ENCODE data around the gene DRGX.

DRGX gene
- 0 reads per million in 3 donors for total RNA-seq

DNA sequence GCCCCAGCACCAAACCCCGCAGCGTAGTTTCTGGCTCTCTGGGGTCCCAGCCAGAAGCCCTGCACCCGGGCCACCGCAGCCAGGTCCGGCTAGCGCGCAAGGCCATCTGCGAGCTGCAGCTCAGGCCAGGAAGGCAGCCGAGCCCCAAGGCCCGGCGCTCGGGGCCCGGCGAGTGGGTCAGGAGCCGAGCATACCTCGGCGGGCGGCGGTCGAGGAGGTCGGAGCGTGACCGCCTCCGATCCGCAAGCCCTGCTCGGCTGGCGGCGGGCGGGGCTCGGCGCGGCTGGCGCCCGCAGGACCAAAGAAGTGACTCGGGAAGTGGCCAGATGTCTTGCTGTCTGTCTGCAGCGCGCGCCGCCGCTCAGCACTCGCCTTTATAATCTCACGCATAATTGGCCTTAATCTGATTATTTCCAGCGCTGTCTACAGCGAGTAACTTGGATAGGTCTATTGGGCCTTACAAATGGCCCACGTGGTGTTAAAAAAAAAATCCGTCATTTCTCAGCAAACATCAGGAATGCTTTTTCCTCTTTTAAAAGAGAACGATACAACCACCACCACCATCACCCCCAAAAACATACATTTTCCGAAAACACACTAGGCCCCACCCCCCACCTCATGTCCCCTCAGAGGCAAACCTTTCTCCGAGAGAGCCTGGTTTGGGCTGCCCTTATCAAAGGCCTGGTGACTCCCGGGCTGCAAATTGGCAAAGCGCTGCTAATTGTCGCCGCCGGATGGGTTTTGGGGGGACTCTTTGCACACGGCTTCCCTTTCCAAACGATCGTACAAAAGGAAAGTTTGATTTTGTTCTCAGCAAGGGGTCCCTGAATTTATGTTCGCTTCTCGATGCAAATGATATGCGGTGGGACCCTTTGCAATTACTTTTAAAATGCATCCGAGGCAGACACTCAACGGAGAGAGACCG lies at the start of gene DRGX:
Gene DRGX, minus strand, starts transcription at position 349 of the 925 bp plus-strand sequence. CDS start 649 bp downstream, outside the sequence.
- H3K4me3 ChIP-seq (ENCODE audit: insufficient read depth, low read depth, low read length, poor library complexity, severe bottlenecking): no peak within 1 kb of the TSS
- no peaks in the 10 kb centered on the region for H3K36me3 ChIP-seq (ENCODE audit: control insufficient read depth, insufficient read depth, low read length)
- H3K9me3 ChIP-seq (ENCODE audit: control insufficient read depth, low read length): no peaks in the 10 kb centered on the region
- no peak for DNase-seq
- H3K27ac ChIP-seq (ENCODE audit: insufficient read depth, low read length, poor library complexity, severe bottlenecking): no peak within 1 kb of the TSS
- peaks cover 16% of the 10 kb centered on the region for H3K4me1 ChIP-seq (ENCODE audit: control insufficient read depth, insufficient read depth, low read length, poor library complexity, severe bottlenecking)
- peaks cover 48% of the 10 kb centered on the region for H3K27me3 ChIP-seq (replicated peaks; ENCODE audit: control insufficient read depth, insufficient read depth, low read length, poor library complexity, severe bottlenecking)

DNA sequence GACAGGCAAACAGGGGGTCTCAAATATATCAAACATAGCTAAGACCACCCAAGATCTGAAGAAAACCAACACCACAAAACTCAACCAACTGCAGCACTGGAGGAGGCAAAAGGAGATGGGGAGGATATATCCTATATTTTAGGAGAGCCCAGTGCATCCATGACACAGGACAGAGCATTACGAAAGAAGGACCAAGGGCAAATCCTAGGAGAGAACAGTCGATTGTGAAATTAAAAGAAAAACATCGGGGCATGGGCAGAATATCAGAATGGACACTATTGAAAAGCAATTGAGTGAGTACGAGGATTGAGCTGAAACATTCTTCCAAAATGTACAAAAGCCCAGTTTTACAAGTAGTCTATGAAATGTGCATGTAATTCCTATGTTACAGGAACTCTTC lies 48.5 kb upstream of the DRGX start:
- DNase-seq: no peak
- H3K4me1 ChIP-seq (ENCODE audit: control insufficient read depth, insufficient read depth, low read length, poor library complexity, severe bottlenecking): no peaks in the 10 kb centered on the region
- H3K36me3 ChIP-seq (ENCODE audit: control insufficient read depth, insufficient read depth, low read length): no peaks in the 10 kb centered on the region
- no peak overlapping the region for H3K4me3 ChIP-seq (ENCODE audit: insufficient read depth, low read depth, low read length, poor library complexity, severe bottlenecking)
- H3K27ac ChIP-seq (ENCODE audit: insufficient read depth, low read length, poor library complexity, severe bottlenecking): no peak overlapping the region
- H3K27me3 ChIP-seq (replicated peaks; ENCODE audit: control insufficient read depth, insufficient read depth, low read length, poor library complexity, severe bottlenecking): no peaks in the 10 kb centered on the region
- H3K9me3 ChIP-seq (ENCODE audit: control insufficient read depth, low read length): no peaks in the 10 kb centered on the region

DNA sequence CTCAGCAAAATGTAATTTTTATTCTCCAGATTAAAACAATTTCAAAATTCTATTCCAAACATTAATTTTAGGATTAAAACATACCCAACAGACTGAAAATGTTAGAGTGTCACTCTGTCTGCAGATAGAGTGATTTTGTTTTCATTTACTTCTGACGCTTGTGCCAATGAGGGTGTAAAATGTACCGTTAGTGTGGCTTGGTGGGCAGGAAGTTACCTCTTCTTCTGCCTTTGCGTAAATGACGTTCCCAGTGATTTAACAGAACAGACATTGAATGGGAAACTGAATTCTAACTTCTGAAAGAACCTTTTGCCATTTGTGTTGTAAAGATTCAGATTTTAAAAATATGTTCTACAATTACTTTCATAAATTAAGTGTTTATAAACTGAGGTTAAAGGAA lies 47.0 kb upstream of the DRGX start:
- H3K4me1 ChIP-seq (ENCODE audit: control insufficient read depth, insufficient read depth, low read length, poor library complexity, severe bottlenecking): no peaks in the 10 kb centered on the region
- no peaks in the 10 kb centered on the region for H3K27me3 ChIP-seq (replicated peaks; ENCODE audit: control insufficient read depth, insufficient read depth, low read length, poor library complexity, severe bottlenecking)
- DNase-seq: no peak
- no peaks in the 10 kb centered on the region for H3K9me3 ChIP-seq (ENCODE audit: control insufficient read depth, low read length)
- no peaks in the 10 kb centered on the region for H3K36me3 ChIP-seq (ENCODE audit: control insufficient read depth, insufficient read depth, low read length)
- H3K27ac ChIP-seq (ENCODE audit: insufficient read depth, low read length, poor library complexity, severe bottlenecking): no peak overlapping the region
- no peak overlapping the region for H3K4me3 ChIP-seq (ENCODE audit: insufficient read depth, low read depth, low read length, poor library complexity, severe bottlenecking)

DNA sequence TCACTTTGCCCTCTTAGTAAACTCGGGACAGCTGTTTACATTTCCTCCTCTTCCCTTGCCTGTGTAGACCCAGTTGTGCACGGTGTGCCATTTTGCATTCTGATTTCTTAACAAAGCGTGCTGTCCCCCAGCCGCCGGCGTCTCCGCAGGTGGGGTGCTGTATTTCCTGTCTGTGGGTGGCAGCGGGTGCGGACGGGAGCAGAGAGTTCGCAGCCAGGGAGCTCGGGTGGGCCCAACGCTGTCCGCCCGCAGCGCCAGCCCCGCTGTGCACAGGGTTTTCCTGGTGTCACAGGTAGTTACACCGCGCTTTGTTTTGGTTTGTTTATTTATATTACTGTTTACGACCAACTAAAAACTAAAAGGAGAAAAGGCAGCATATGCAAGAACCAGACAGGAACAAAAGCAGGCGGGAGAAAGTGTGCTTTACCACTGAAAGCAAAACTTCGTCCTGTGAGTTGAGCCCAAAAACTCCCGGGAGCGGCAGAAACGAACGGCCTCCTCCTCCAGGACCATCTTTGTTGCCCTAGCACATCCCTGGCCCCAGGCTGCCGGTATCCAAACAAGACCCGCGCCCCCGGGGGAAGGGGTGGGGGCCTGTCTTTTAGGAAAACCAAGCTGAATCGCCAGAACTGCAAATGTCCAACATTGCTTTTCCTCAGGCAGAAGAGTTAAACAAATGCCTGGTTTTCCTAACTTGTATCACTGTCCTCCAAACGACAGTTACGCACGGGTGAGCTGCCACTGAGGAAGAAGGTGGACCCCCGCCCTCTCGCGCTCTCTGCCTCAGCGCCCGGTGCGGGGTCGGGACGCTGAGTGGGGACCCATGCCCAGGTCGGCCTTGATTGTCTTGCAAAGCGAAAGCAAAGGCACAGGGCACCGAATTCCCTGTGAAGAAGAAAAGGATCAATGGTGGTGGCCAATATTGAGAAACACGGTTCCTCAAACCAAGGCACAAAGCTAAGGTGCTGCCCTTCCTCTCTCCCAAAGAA lies 45.9 kb upstream of the DRGX start:
- Histone ChIP-seq H3K4me1 (ENCODE audit: control insufficient read depth, insufficient read depth, low read length, poor library complexity, severe bottlenecking) (no peaks in the 10 kb centered on the region), H3K9me3 (ENCODE audit: control insufficient read depth, low read length) (no peaks in the 10 kb centered on the region), H3K4me3 (ENCODE audit: insufficient read depth, low read depth, low read length, poor library complexity, severe bottlenecking) (no peak overlapping the region), H3K27ac (ENCODE audit: insufficient read depth, low read length, poor library complexity, severe bottlenecking) (no peak overlapping the region), H3K36me3 (ENCODE audit: control insufficient read depth, insufficient read depth, low read length) (no peaks in the 10 kb centered on the region), H3K27me3 (replicated peaks; ENCODE audit: control insufficient read depth, insufficient read depth, low read length, poor library complexity, severe bottlenecking) (no peaks in the 10 kb centered on the region)
- DNase-seq: no peak

DNA sequence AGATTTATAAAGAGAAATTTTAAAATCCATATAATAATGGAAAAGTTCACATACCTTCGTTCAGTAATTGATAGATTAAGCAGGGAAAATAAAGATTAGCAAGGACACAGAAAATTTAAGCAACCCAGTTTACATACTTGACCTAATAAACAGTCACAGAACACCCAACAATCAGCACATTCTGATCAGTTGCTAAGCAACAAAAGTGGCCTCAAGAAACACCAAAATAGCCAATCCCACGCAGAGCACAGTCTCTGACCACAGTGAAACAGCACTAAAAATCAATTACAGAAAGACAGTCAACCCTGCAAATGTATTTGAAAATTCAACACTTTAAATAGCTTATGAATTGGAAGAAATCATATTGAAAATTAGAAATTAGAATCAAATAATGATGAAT lies 39.3 kb upstream of the DRGX start:
- no peaks in the 10 kb centered on the region for H3K4me1 ChIP-seq (ENCODE audit: control insufficient read depth, insufficient read depth, low read length, poor library complexity, severe bottlenecking)
- no peak overlapping the region for H3K27ac ChIP-seq (ENCODE audit: insufficient read depth, low read length, poor library complexity, severe bottlenecking)
- no peak for DNase-seq
- no peaks in the 10 kb centered on the region for H3K36me3 ChIP-seq (ENCODE audit: control insufficient read depth, insufficient read depth, low read length)
- H3K9me3 ChIP-seq (ENCODE audit: control insufficient read depth, low read length): no peaks in the 10 kb centered on the region
- H3K4me3 ChIP-seq (ENCODE audit: insufficient read depth, low read depth, low read length, poor library complexity, severe bottlenecking): no peak overlapping the region
- H3K27me3 ChIP-seq (replicated peaks; ENCODE audit: control insufficient read depth, insufficient read depth, low read length, poor library complexity, severe bottlenecking): no peaks in the 10 kb centered on the region

GRCh38 chr10:49433069-49433468 lies 37.2 kb upstream of the DRGX start:
- Histone ChIP-seq H3K27me3 (replicated peaks; ENCODE audit: control insufficient read depth, insufficient read depth, low read length, poor library complexity, severe bottlenecking) (no peaks in the 10 kb centered on the region), H3K9me3 (ENCODE audit: control insufficient read depth, low read length) (no peaks in the 10 kb centered on the region), H3K27ac (ENCODE audit: insufficient read depth, low read length, poor library complexity, severe bottlenecking) (no peak overlapping the region), H3K4me1 (ENCODE audit: control insufficient read depth, insufficient read depth, low read length, poor library complexity, severe bottlenecking) (no peaks in the 10 kb centered on the region), H3K4me3 (ENCODE audit: insufficient read depth, low read depth, low read length, poor library complexity, severe bottlenecking) (no peak overlapping the region), H3K36me3 (ENCODE audit: control insufficient read depth, insufficient read depth, low read length) (no peaks in the 10 kb centered on the region)
- DNase-seq: no peak

DNA sequence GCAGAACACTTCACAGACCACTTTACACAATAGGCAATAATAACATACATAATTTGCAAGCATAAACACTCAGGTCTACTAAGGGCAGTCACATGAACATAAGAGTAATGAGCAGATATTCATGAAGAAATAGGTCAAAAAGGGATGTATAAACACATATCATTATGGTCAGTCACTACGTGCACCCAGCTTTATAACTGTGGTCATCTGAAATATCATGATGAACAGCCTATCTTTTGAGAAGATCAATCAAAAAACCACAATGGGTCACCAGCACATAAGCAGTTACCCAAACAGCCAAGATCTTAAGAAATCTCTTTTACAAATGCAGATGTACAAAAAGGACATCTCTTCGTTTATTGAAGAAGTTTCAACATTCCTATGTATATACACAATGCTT lies 35.5 kb upstream of the DRGX start:
- Histone ChIP-seq H3K9me3 (ENCODE audit: control insufficient read depth, low read length) (no peaks in the 10 kb centered on the region), H3K27me3 (replicated peaks; ENCODE audit: control insufficient read depth, insufficient read depth, low read length, poor library complexity, severe bottlenecking) (no peaks in the 10 kb centered on the region), H3K36me3 (ENCODE audit: control insufficient read depth, insufficient read depth, low read length) (no peaks in the 10 kb centered on the region), H3K27ac (ENCODE audit: insufficient read depth, low read length, poor library complexity, severe bottlenecking) (no peak overlapping the region), H3K4me1 (ENCODE audit: control insufficient read depth, insufficient read depth, low read length, poor library complexity, severe bottlenecking) (no peaks in the 10 kb centered on the region), H3K4me3 (ENCODE audit: insufficient read depth, low read depth, low read length, poor library complexity, severe bottlenecking) (no peak overlapping the region)
- no peak for DNase-seq

DNA sequence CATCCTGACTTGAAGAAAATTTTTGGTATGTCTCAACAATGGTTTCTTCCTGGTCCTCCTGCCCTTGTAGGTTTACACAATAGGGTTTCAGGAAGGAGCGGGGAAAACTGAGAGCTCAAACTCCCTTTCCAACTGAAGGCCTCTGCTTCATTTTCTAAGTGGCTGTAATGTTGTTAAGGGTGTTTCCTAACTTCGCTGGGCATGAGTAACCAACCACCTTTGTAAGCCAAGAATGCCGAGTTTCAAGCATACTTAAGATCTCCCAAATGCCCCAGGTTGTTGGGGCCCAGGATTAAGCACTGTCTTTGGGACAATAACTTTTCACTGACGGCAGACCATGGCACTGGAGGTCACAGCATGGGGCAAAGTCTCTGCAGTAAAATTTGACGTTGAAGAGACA lies 33.6 kb upstream of the DRGX start:
- Histone ChIP-seq H3K27me3 (replicated peaks; ENCODE audit: control insufficient read depth, insufficient read depth, low read length, poor library complexity, severe bottlenecking) (no peaks in the 10 kb centered on the region), H3K4me3 (ENCODE audit: insufficient read depth, low read depth, low read length, poor library complexity, severe bottlenecking) (no peak overlapping the region)
- no peak for DNase-seq

DNA sequence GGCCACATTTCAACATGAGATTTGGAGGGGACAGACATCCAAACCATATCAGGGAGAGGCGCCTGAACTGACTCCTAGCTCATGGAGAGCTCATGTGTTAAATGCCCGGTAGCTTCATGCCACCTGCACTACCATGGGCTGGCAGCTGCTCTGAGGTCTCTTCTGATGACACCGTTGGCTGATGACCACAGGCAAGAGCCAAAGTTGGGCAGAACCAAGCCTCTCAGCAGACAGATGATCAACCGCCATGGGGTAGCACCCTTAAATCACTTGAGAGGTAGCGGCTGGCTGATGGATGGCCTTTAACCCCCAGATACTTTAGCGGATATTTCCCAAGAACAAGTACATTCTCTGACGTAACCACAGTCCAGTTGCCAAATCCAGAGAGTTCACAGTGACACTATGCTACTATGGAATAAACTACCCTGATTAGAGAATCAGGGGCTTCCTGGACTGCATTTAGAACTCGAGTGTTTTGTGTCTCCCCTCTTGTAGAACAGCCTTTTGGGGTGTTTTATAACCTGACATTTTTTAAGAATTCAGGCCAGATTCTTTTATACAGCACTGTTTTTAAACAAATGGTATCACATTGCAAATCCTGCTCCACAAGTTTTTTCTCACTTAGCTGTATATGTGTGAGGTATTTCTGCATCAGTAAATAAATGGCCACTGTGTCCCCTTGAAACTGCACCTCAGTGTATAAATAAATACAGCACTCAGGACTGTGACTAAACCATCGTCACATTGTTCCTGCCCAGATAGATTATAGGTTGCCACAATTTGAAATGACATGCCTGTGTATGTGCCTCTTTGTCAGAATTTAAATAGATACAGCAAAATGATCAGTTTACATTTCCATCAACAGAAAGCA lies 30.8 kb upstream of the DRGX start:
- no peak overlapping the region for H3K27ac ChIP-seq (ENCODE audit: insufficient read depth, low read length, poor library complexity, severe bottlenecking)
- H3K4me3 ChIP-seq (ENCODE audit: insufficient read depth, low read depth, low read length, poor library complexity, severe bottlenecking): no peak overlapping the region
- DNase-seq: no peak
- no peaks in the 10 kb centered on the region for H3K27me3 ChIP-seq (replicated peaks; ENCODE audit: control insufficient read depth, insufficient read depth, low read length, poor library complexity, severe bottlenecking)
- H3K9me3 ChIP-seq (ENCODE audit: control insufficient read depth, low read length): peaks cover 3% of the 10 kb centered on the region
- no peaks in the 10 kb centered on the region for H3K4me1 ChIP-seq (ENCODE audit: control insufficient read depth, insufficient read depth, low read length, poor library complexity, severe bottlenecking)
- no peaks in the 10 kb centered on the region for H3K36me3 ChIP-seq (ENCODE audit: control insufficient read depth, insufficient read depth, low read length)

More for the DNA sequence above, 33.6 kb upstream of the DRGX start:
- Histone ChIP-seq H3K27ac (ENCODE audit: insufficient read depth, low read length, poor library complexity, severe bottlenecking) (no peak overlapping the region), H3K9me3 (ENCODE audit: control insufficient read depth, low read length) (peaks cover 3% of the 10 kb centered on the region), H3K4me1 (ENCODE audit: control insufficient read depth, insufficient read depth, low read length, poor library complexity, severe bottlenecking) (no peaks in the 10 kb centered on the region), H3K36me3 (ENCODE audit: control insufficient read depth, insufficient read depth, low read length) (no peaks in the 10 kb centered on the region)
